Peyer's patch (tissue), 4 donors: ENCODE measurements around the gene MED12. TPM values are rescaled to one million over a fixed set of nuclear protein-coding genes. Genes with fewer than 3 reads are reported as not detected.

ENCODE experiments used
- DNase-seq, 3 donors: peaks; one replicate each; pipeline ENCODE4 v3.0.0-alpha.2; 2017 to 2019
- H3K27ac ChIP-seq, 4 donors: fragments of 200-600 bp; sonication (generic); one replicate each; pipeline ENCODE4 v1.5.1; 2016 to 2019
- H3K27me3 ChIP-seq, 2 donors: fragments of 200-600 bp; sonication (generic); one replicate each; pipeline ENCODE4 v1.5.1; 2019
- H3K36me3 ChIP-seq, 3 donors: fragments of 200-600 bp; sonication (generic); one replicate each; pipeline ENCODE4 v1.5.1; 2016 to 2019
- H3K4me1 ChIP-seq, 4 donors: fragments of 200-600 bp; sonication (generic); one replicate each; pipeline ENCODE4 v1.5.1; 2016 to 2019
- H3K4me3 ChIP-seq, 4 donors: fragments of 200-600 bp; sonication (generic); 1 replicate in 3 of 4; 2 replicates in 1 of 4; pipeline ENCODE4 v1.5.1; 2016 to 2019; ENCODE audit warnings: mild to moderate bottlenecking in 1 of 4
- H3K9me3 ChIP-seq, 4 donors: fragments of 200-600 bp; sonication (generic); one replicate each; pipeline ENCODE4 v1.5.1; 2016 to 2019; ENCODE audit warnings: mild to moderate bottlenecking in 1 of 4
- CTCF ChIP-seq, 6 experiments: fragments of 450-650 bp in 4 of 6; fragments of 200-600 bp in 2 of 6; sonication (generic) in 1 of 6; IDR thresholded peaks; one replicate each; pipeline ENCODE4 v1.5.1; 2017 to 2019; ENCODE audit warnings: antibody characterized with exemption in 6 of 6, mild to moderate bottlenecking in 3 of 6, moderate library complexity in 1 of 6
- POLR2A ChIP-seq, 2 donors: fragments of 450-650 bp; IDR thresholded peaks; one replicate each; pipeline ENCODE4 v1.5.1; 2017; ENCODE audit warnings: antibody characterized with exemption in 2 of 2, mild to moderate bottlenecking in 2 of 2, moderate library complexity in 2 of 2
- total RNA-seq, 4 donors: library from RNA; depleted of rRNA; stranded (reverse); fragments of >200 nt; gene quantifications; one replicate each; pipeline ENCODE4 v1.1.0, GENCODE V29; 2016

The MED12 gene
- total RNA-seq = 10 to 100 TPM; 38.5 to 87.0 (median 67.5) TPM

GRCh38 chrX:71118032-71118984 lies at the start of gene MED12:
Gene MED12 (plus strand): TSS chrX:71118596. CDS start chrX:71118755, 159 bp downstream.
- H3K27me3 ChIP-seq = no peaks in the 10 kb centered on the region
- peaks cover 0 to 24% (median 0%) of the 10 kb centered on the region in 3 donors for H3K36me3 ChIP-seq
- peak; percentile 81 to 91 (median 86) for DNase-seq
- TF ChIP-seq CTCF (IDR thresholded peaks at IDR 0.05) (no peak), POLR2A (IDR thresholded peaks at IDR 0.05) (peak in 1 of 2 donors; percentile 19)
- peak within 1 kb of the TSS; percentile 82 to 88 (median 84) for H3K27ac ChIP-seq
- no peaks in the 10 kb centered on the region for H3K9me3 ChIP-seq
- peaks cover 0 to 11% (median 0%) of the 10 kb centered on the region in 4 donors for H3K4me1 ChIP-seq
- peak within 1 kb of the TSS; percentile 58 to 78 (median 66) for H3K4me3 ChIP-seq

- DNase-seq = no peak
- Histone ChIP-seq H3K27me3 (no peaks in the 10 kb centered on the region), H3K4me3 (no peak overlapping the region), H3K9me3 (no peaks in the 10 kb centered on the region), H3K27ac (no peak overlapping the region), H3K4me1 (peaks cover 0 to 8% (median 2%) of the 10 kb centered on the region in 4 donors), H3K36me3 (no peaks in the 10 kb centered on the region)
- TF ChIP-seq POLR2A (IDR thresholded peaks at IDR 0.05) (no peak), CTCF (IDR thresholded peaks at IDR 0.05) (no peak)
Measured at GRCh38 chrX:71070531-71070930, 47.9 kb upstream of the MED12 start.

- TF ChIP-seq CTCF (IDR thresholded peaks at IDR 0.05) (no peak), POLR2A (IDR thresholded peaks at IDR 0.05) (no peak)
- H3K9me3 ChIP-seq = no peaks in the 10 kb centered on the region
- no peaks in the 10 kb centered on the region for H3K27me3 ChIP-seq
- H3K36me3 ChIP-seq = no peaks in the 10 kb centered on the region
- DNase-seq = no peak
- no peak overlapping the region for H3K4me3 ChIP-seq
- no peaks in the 10 kb centered on the region for H3K4me1 ChIP-seq
- H3K27ac ChIP-seq = no peak overlapping the region
Measured at GRCh38 chrX:71081330-71082123, 36.9 kb upstream of the MED12 start.

DNA sequence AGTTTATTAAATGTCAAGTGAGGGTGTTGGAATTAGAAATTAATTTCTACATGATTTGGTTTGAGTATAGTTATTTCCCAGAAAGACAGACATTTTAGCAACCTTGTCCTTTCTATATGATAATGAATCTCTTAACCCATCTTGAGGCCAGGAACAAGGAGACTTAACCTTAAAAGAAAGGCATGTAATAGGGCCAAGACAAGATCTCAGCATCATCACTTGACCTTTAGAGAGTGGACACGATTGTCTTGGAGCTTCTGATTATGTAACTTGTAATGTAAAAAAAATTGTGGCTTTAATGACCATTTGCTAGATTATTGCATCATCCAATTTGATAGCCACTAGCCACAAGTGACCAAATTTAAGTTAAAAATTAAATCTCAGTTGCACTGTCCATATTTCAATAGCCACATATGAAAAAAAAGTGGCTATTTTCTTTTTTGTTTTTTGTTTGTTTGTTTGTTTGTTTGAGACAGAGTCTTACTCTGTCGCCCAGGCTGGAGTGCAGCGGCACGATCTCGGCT lies 36.2 kb upstream of the MED12 start:
- Histone ChIP-seq H3K4me3 (no peak overlapping the region), H3K4me1 (no peaks in the 10 kb centered on the region), H3K27ac (no peak overlapping the region), H3K36me3 (no peaks in the 10 kb centered on the region), H3K27me3 (no peaks in the 10 kb centered on the region), H3K9me3 (no peaks in the 10 kb centered on the region)
- DNase-seq = no peak
- TF ChIP-seq CTCF (IDR thresholded peaks at IDR 0.05) (no peak), POLR2A (IDR thresholded peaks at IDR 0.05) (no peak)

- no peak for DNase-seq
- no peaks in the 10 kb centered on the region for H3K9me3 ChIP-seq
- H3K27ac ChIP-seq = no peak overlapping the region
- no peaks in the 10 kb centered on the region for H3K27me3 ChIP-seq
- H3K4me1 ChIP-seq = no peaks in the 10 kb centered on the region
- H3K36me3 ChIP-seq = no peaks in the 10 kb centered on the region
- TF ChIP-seq POLR2A (IDR thresholded peaks at IDR 0.05) (no peak), CTCF (IDR thresholded peaks at IDR 0.05) (no peak)
- H3K4me3 ChIP-seq = no peak overlapping the region
Measured at GRCh38 chrX:71082822-71083221, 35.6 kb upstream of the MED12 start.
